Natural killer cell (primary cell): ENCODE data around the gene FUCA2. TPM values are rescaled to one million over a fixed set of nuclear protein-coding genes. Genes with fewer than 3 reads are reported as not detected.

Experiments used
- ATAC-seq, 3 donors: fragments of 150-1000 bp in 2 of 3; fragments of 200-7000 bp in 1 of 3; cut with Tn5 transposase; 1 replicate in 1 of 3; 2 replicates in 2 of 3; pipeline ENCODE4 v1.10.0; 2021; ENCODE audit warnings: mild to moderate bottlenecking in 2 of 3, moderate library complexity in 2 of 3
- DNase-seq, 2 donors: peaks; one replicate each; pipeline versions ENCODE4 v3.0.0 to v3.0.0-alpha.2; 2013 to 2021; ENCODE audit warnings: mixed read lengths in 1 of 2
- H3K27ac ChIP-seq: one replicate; pipeline ENCODE4 v1.5.1; 2013; ENCODE audit warnings: mild to moderate bottlenecking, low read length
- H3K27me3 ChIP-seq: one replicate; pipeline ENCODE4 v1.6.1; 2013; ENCODE audit warnings: low read length; ENCODE audit not compliant: control insufficient read depth, insufficient read depth
- H3K36me3 ChIP-seq: one replicate; pipeline ENCODE4 v1.6.1; 2013; ENCODE audit warnings: low read length; ENCODE audit not compliant: control insufficient read depth, insufficient read depth
- H3K4me1 ChIP-seq: one replicate; pipeline ENCODE4 v1.6.1; 2013; ENCODE audit warnings: low read length; ENCODE audit not compliant: control insufficient read depth, insufficient read depth
- H3K4me3 ChIP-seq: one replicate; pipeline ENCODE4 v1.5.1; 2013; ENCODE audit warnings: low read length
- H3K9me3 ChIP-seq: one replicate; pipeline ENCODE4 v1.6.1; 2013; ENCODE audit warnings: low read length; ENCODE audit not compliant: control insufficient read depth, insufficient read depth
- H3K27ac Mint-ChIP-seq, 2 donors: one replicate each; pipeline ENCODE4 v1.8.0; 2022; ENCODE audit warnings: mild to moderate bottlenecking in 2 of 2, mixed read lengths in 2 of 2, moderate library complexity in 1 of 2
- H3K27me3 Mint-ChIP-seq, 2 donors: one replicate each; pipeline ENCODE4 v1.8.0; 2022; ENCODE audit warnings: low read depth in 2 of 2, mixed read lengths in 2 of 2
- H3K36me3 Mint-ChIP-seq: one replicate; pipeline ENCODE4 v1.8.0; 2022; ENCODE audit warnings: mixed read lengths
- H3K4me1 Mint-ChIP-seq, 2 donors: one replicate each; pipeline ENCODE4 v1.8.0; 2022; ENCODE audit warnings: mixed read lengths in 2 of 2
- H3K4me3 Mint-ChIP-seq: one replicate; pipeline ENCODE4 v1.8.0; 2022; ENCODE audit warnings: mild to moderate bottlenecking, moderate library complexity, mixed read lengths
- H3K9me3 Mint-ChIP-seq, 2 donors: one replicate each; pipeline ENCODE4 v1.8.0; 2022; ENCODE audit warnings: mixed read lengths in 2 of 2
- CTCF ChIP-seq: fragments of 200-600 bp; IDR thresholded peaks from one replicate; pipeline ENCODE4 v1.8.0; 2022; ENCODE audit warnings: antibody characterized with exemption
- WGBS: methylation state at CpG from one replicate; pipeline ENCODE4 v1.1.7; 2013; ENCODE audit warnings: missing lambda C conversion rate; ENCODE audit not compliant: insufficient coverage; 5-methylcytosine and 5-hydroxymethylcytosine counted together
- intact Hi-C: fragments of 100-400 bp; cut with micrococcal nuclease; formaldehyde crosslinking; loops from one replicate; pipeline ENCODE4 v1.14.2; 2022
- total RNA-seq, 4 donors: library from RNA; stranded (reverse); fragments of 120-200 nt in 1 of 4; gene quantifications; one replicate each; pipeline versions ENCODE4 v1.2.3 to v1.2.4, GENCODE V29; 2013 to 2022

Gene FUCA2
- total RNA-seq, 3 donors from 2014 or later (not counting 1 experiment from before 2014, with no cell fraction given): 10.5 to 15.5 (median 13.0) TPM

DNA sequence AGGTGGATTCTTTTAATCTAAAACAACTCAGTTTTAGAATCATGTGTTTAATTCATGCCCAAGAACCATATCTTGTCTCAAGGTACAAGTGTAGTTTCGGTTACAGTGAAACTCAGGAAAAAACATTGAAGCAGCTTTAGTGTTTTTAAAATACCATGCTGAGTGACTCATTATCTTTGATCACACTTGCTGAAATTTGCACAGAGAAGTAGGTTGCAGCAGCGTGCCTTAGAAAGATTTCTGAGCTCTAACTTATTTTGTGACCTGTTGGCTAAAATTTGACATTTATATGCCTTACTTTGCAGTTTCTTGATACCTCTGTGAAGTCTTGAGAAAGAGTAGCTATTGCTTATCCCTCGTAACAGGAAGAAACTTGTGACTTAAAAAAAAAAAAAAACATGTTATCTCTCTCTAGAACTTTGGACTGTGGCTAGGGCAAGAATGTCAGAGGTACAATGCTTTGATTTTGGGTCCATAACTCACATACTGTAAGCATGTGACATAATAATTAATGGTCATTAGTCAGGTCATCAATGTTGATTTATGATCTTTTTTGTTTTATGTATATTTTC is 34.5 kb upstream of the FUCA2 start:
- peak overlapping the region; percentile 78 for H3K4me3 Mint-ChIP-seq
- H3K36me3 Mint-ChIP-seq: no peaks in the 10 kb centered on the region
- ATAC-seq: peak; percentile 42 to 64 (median 52)
- peaks cover 37 to 44% of the 10 kb centered on the region in 2 donors for H3K4me1 Mint-ChIP-seq
- H3K9me3 Mint-ChIP-seq: no peaks in the 10 kb centered on the region
- no peaks in the 10 kb centered on the region for H3K27me3 ChIP-seq
- H3K27ac ChIP-seq: peak overlapping the region; percentile 64
- no peak overlapping the region for H3K4me3 ChIP-seq
- H3K4me1 ChIP-seq: peaks cover 41% of the 10 kb centered on the region
- intact Hi-C loops: no loop called here
- WGBS: 23% methylated on average over 3 of the region's 3 CpGs
- no peaks in the 10 kb centered on the region for H3K27me3 Mint-ChIP-seq
- no peaks in the 10 kb centered on the region for H3K9me3 ChIP-seq
- no peaks in the 10 kb centered on the region for H3K36me3 ChIP-seq
- no peak for TF ChIP-seq CTCF
- DNase-seq: peak in 1 of 2 donors; percentile 60
- H3K27ac Mint-ChIP-seq: peak overlapping the region; percentile 81 to 84

- H3K27me3 ChIP-seq: no peaks in the 10 kb centered on the region
- H3K36me3 Mint-ChIP-seq: no peaks in the 10 kb centered on the region
- no peaks in the 10 kb centered on the region for H3K9me3 Mint-ChIP-seq
- 31% methylated on average over 2 of the region's 2 CpGs for WGBS
- peaks cover 41% of the 10 kb centered on the region for H3K4me1 ChIP-seq
- intact Hi-C loops: no loop called here
- H3K36me3 ChIP-seq: no peaks in the 10 kb centered on the region
- H3K4me1 Mint-ChIP-seq: peaks cover 37 to 44% of the 10 kb centered on the region in 2 donors
- H3K9me3 ChIP-seq: no peaks in the 10 kb centered on the region
- ATAC-seq (peak; percentile 63 to 73 (median 67)), DNase-seq (peak in 1 of 2 donors; percentile 44)
- no peaks in the 10 kb centered on the region for H3K27me3 Mint-ChIP-seq
- H3K27ac ChIP-seq: peak overlapping the region; percentile 64
- TF ChIP-seq CTCF: no peak
- H3K4me3 ChIP-seq: no peak overlapping the region
- peak overlapping the region; percentile 81 to 84 for H3K27ac Mint-ChIP-seq
- H3K4me3 Mint-ChIP-seq: peak overlapping the region; percentile 78
These were observed 33.6 kb upstream of the FUCA2 start for GRCh38 chr6:143545165-143545564.

DNA sequence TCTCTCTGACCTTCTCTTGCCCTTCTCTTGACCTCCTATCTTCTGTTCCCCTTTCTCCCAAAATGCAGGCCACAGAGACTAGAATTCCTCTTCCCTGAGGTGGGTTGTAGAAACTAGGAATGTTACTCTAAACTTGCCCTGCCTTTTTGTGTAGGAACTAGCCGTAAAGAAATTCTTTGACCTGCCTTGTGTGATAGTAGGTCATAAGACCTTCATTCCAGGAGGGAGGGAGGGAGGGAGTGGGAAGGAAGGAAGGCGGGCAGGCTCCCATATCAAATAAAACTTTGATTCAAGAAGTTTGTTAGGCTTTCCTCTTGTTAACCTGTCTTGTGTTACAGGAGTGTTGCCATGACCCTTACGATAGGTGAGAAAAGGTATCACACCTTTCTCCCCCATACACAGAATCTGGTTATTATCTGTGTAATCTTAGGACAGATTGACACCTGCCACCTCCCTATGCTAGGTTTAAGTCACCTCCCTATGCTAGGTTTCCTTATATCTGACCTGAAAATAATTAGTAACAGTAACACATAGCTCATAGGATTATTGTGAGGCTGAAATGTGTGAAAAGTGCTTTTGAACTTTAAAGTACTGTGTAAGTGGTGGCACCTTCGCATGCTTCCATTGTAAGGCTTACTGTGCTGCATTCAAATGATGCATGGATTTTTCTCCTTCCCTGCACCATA is 32.6 kb upstream of the FUCA2 start:
- peak in 1 of 2 donors; percentile 36 for DNase-seq

More for the DNA sequence above, 32.6 kb upstream of the FUCA2 start:
- TF ChIP-seq CTCF: no peak
- no peaks in the 10 kb centered on the region for H3K9me3 Mint-ChIP-seq
- H3K4me1 ChIP-seq: peaks cover 45% of the 10 kb centered on the region
- H3K27ac ChIP-seq: peak overlapping the region; percentile 46
- H3K27me3 ChIP-seq: no peaks in the 10 kb centered on the region
- no peaks in the 10 kb centered on the region for H3K27me3 Mint-ChIP-seq
- H3K9me3 ChIP-seq: no peaks in the 10 kb centered on the region
- WGBS: 88% methylated on average over 2 of the region's 4 CpGs
- no peaks in the 10 kb centered on the region for H3K36me3 Mint-ChIP-seq
- H3K27ac Mint-ChIP-seq: peak overlapping the region; percentile 81 to 84
- H3K36me3 ChIP-seq: no peaks in the 10 kb centered on the region
- peak; percentile 28 to 49 (median 46) for ATAC-seq
- H3K4me3 Mint-ChIP-seq: peak overlapping the region; percentile 78
- H3K4me3 ChIP-seq: no peak overlapping the region
- intact Hi-C loops: no loop called here
- peaks cover 37 to 44% of the 10 kb centered on the region in 2 donors for H3K4me1 Mint-ChIP-seq
